D721Med (cell line): ENCODE measurements around the gene NR1H4.
A peak's percentile ranks its signal among the peaks of the same experiment; 100 is the strongest.

ENCODE experiments used
- DNase-seq: peaks from one replicate; pipeline ENCODE4 v3.0.0; 2011; ENCODE audit warnings: low spot score; ENCODE audit not compliant: insufficient read length
- FAIRE-seq: peaks from 2 replicates; lab custom pipeline; 2011; peaks lifted over from hg19 to GRCh38; lab: Jason Lieb, UNC
- TF ChIP-seq, protein P1 (sequence below): IDR thresholded peaks from 2 replicates; pipeline ENCODE4 v1.5.1; 2012; ENCODE audit warnings: mild to moderate bottlenecking, control low read depth; ENCODE audit not compliant: insufficient read depth; ENCODE audit errors: missing control alignments

NR1H4 gene

DNA sequence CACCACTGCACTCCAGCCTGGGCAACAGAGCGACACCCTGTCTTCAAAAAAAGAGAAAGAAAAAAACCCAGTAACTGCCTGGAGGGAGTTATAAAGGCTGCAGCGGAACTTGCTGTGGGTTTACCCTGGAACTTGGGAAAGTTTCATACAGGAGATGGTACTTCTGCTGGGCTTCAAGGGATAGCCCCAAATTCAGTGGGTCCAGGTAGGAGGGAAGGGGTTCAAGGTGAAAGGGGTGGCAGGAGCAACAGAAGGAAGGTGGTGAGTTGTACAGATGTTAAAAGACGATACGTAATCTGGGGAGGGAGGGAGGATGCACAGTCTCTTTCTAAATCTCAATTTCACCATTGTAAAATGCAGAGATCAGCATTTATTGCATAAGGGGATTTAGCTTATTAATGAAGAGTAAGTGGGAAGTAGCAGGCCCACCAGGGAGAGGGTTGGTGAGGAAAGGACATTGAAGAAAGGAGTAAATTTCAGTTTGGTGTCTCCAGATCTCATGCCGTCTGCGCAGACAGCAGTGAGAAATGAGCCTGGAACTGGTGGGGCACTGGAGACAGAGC, 91.3 kb downstream of the NR1H4 start:
- DNase-seq (no peak), FAIRE-seq (no peak)
- TF ChIP-seq, protein P1, sequence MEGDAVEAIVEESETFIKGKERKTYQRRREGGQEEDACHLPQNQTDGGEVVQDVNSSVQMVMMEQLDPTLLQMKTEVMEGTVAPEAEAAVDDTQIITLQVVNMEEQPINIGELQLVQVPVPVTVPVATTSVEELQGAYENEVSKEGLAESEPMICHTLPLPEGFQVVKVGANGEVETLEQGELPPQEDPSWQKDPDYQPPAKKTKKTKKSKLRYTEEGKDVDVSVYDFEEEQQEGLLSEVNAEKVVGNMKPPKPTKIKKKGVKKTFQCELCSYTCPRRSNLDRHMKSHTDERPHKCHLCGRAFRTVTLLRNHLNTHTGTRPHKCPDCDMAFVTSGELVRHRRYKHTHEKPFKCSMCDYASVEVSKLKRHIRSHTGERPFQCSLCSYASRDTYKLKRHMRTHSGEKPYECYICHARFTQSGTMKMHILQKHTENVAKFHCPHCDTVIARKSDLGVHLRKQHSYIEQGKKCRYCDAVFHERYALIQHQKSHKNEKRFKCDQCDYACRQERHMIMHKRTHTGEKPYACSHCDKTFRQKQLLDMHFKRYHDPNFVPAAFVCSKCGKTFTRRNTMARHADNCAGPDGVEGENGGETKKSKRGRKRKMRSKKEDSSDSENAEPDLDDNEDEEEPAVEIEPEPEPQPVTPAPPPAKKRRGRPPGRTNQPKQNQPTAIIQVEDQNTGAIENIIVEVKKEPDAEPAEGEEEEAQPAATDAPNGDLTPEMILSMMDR = no peak

DNA sequence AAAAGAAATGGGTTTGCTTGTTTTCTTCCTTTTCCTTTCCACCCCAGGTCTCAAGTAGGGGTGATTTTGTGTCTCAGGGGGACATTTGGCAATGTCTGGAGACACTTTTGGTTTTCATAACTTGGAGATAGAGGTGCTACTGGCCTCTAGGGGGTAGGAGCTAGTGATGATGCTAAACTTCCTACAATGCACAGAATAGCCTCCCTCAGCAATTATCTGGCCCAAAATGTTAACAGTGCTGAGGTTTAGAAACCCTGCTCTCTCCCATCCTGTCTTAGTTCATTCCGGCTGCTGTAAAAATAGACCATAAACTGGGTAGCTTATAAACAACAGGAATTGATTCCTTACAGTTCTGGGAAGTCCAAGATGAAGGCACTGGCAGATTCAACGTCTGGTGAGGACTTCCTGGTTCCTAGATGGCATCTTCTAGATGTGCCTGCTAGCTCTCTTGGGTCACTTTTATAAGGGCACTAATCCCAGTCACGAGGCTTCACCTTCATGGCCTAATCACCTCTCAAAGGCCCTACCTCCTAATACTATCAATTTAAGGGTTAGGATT, 92.4 kb downstream of the NR1H4 start:
- FAIRE-seq = no peak
- TF ChIP-seq, protein P1 = no peak
- no peak for DNase-seq

DNA sequence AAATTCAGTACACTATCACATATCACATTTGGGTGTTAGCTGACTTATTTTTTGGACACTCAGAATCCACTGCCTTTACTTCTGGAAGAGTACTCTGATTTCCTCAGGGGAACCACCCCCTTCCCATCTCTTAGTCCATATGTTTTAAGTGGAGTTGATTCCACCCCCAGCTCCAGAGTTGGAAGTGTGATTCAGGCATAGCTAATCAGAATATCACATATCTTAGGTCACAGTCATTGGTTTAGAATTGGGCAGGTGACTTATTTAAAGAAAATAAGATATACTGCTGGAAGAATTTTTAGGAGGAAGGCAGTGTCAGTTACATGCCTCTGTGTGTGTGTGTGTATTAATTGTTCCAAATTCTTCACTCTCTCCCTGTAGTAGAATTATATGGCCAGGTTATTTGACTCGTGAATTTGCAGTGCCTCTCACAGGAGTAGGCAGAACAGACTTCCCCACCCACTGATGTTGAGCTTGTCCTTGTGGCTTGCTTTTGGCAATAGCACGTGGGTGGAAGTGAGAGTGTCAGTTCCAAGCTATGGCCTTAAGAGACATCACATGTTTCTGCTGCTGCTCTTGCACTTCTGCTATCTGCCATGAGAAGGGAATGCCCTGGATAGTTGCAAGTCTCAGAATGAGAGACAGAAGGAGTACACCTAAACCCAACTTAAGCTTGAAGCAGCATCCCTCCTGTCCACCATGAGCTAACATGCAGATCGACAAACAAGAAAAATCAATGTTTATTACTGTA, 93.4 kb downstream of the NR1H4 start:
- FAIRE-seq (no peak), DNase-seq (no peak)
- TF ChIP-seq, protein P1 = no peak

DNA sequence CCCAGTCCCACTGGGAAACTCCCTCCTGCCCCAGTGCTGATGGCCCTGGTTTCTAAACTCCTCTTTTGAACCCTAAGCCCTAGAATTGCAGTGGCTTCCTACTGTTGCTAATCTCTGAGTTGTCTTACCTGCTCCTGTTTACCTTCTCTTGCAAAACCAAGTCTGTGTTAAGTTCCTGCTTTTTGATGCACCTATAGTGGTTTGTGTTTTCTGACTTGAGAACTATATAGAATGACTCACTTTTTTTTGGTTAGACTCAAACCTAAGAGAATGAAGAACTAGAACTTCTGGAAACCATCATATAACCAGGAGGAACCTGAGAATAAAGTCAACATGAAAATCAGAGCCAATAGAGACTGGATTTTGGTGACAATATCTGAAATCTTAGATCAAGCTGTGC, 94.3 kb downstream of the NR1H4 start:
- FAIRE-seq (no peak), DNase-seq (no peak)
- TF ChIP-seq, protein P1 = no peak

DNA sequence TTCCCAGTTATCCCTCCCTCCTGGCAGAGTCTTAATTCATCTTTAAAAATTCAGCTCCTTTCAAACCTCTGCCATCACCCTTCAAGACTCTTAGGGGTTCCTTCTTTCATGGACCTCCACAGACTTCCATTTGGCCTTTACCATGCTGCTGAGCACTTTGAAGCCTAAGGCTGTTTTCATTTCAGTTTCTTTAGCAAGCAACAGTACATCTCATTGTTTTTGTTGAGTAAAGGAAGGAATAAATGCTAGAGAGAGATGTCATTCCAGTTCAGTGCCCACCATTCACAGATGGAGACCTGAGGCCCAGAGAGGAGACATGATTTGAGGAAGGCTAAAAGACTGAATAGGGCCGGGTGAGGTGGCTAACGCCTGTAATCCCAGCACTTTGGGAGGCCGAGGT, 98.5 kb downstream of the NR1H4 start:
- no peak for DNase-seq
- TF ChIP-seq, protein P1 = no peak
- no peak for FAIRE-seq

DNA sequence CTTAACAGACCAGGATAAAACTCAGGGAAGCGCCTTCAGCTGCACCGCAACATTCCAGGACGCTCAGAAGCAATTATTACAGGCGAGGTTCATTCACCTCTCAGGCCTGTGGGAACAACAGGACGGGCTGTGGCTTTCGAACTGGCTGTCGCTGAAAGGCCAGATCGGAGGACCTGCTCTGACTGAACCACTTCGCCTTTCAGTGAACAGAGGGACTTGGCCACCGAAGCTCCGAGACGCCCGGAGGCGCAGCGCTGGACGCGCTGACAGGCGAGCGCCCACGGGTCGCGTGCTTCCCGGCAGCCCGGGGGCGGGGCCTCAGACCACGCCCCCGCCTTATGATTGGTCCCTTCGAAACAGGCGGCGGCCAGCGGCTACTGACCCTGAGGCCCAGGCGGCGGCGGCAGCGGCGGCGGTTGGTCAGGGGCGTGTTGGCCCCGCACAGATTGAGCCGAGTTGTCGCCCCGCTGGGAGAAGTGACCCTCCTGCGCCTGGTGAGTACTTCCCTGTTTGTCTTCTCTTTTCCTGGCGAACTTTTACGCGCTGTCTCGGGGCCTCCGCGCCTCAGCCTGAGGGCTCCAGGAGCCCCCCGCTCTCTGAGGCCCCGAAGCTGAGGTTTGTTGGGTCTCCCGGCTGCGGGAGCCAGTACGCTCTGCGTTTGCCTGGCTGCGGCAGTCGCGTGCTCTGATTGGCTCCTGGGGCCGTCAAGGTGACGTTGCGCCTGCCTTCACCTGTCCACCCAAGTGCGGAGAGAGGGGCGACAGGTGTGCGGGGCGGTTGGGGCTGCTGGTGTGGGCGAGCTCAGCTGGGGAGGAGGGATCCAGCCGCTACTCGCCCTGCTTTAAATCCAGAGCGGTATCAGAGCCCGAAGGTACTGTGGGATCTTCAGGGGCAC, 99.9 kb downstream of the NR1H4 start, which contains the start of gene GAS2L3:
Gene GAS2L3 (plus strand): TSS at position 393 of the 895 bp plus-strand sequence. CDS start 21,221 bp downstream, outside the sequence.
- DNase-seq (peak; percentile 42), FAIRE-seq (no peak)
- TF ChIP-seq, protein P1 = no peak
